ENCODE measurements around the gene AVP.

Gene AVP

DNA sequence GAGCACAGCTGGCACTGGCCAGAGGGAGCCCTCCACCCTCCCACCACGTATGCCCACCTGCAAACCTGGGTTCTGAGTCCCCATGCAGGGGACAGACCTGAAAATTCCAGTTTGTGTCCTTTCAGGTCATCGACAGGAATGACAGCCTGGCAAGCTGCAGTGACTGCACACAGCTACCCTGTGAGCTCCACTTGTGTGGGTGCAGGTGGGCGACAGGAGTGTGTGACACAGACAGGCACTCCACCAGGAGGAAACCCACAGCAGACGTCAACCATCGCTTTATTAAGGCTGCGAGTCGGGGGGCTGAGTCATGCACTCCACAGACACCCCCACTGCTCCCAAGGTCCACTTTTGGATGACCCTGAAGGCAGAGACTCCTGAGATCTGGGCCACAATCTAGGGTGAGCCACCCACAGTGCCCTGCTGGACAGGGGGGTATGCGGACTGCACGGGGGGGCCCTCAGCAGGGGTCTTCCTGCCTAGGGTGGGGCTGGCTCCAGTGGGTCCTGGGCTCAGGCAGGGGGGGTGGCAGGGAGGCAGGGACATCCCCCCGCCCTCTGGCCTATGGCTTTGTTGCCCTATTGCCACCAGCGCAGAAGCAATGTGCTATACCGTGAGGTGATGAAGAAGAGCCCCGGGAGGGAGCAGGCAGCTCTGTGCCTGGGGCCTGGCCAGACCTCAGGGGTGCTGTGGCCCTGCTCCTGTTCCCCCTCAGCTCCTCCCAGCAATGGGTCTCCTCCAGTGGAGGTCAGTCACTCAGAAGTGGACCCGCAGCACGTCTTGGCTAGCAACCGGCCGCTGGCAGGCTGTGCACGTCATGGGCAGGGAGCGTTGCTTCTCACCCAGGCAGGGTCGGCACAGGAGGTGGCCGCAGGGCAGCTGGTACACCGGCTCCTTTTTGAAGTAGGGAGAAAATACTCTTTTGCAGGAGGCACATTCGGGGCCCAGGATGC lies 25.1 kb upstream of the AVP start:
- FAIRE-seq, result no peak

DNA sequence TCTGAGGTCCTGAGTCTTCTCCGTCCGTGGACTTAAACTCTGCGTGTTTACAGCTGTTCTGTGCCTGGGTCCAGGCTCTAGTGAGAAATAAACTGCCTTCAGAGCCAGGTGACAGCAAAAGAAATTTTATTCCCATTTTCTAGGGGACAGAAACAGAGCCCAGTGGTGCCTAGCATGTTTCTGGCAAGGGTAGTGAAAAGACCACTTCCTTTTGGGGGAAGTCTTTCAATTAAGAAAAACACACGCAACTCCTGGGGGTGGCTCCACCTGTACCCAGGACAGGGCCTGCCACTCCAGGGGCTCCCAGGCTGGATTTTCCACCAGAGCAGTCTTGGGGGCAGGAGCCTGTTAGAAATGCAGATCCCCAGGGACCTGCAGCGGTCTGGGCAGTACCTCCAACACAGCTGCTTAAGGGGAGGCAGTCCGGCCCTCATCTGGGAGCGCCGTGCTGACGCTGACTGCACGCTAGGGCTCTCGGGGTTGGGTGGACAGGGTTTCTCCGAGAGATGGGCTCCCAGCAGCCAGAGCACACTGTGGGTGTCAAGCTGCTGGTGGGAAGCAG lies 23.0 kb upstream of the AVP start:
- FAIRE-seq, result no peak

DNA sequence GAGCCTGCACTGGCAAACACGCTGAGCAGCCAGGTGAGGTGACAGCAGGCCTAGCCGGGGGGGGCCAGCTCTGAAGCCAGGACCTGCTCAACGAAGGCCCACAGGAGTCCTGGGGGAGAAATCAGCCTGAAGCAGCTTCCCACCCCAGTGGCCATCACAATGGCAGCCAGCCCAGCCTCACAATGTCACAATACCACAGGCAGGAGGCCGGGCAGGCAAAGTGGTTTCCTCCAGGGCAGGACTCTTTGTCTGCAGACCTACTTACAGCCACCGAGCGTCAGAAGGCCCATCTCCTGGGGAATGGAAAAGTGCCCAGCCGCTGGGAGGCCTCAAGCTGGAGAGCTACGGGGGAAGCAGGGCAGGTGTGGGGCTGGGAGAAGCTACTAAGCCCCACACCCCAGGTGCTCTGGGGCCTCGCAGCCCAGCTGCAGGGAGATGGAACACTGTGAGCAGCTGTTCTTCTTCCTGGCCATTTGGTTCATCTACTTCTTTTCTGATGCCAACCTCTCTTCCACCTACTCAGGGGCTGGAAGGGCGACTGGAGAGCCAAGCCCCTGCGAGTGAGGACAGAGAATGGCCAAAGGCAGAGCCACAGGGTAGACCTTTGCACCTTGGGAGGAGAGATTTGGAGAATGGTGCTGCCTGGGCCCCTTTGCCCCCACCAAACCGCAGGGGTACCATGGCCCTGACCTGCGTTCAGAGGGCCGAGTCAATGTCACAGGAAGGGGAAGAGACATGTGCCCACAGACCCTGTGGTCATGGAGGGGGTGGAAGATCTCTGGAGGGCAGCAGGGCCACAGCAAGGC lies 22.3 kb upstream of the AVP start:
- FAIRE-seq, result no peak

DNA sequence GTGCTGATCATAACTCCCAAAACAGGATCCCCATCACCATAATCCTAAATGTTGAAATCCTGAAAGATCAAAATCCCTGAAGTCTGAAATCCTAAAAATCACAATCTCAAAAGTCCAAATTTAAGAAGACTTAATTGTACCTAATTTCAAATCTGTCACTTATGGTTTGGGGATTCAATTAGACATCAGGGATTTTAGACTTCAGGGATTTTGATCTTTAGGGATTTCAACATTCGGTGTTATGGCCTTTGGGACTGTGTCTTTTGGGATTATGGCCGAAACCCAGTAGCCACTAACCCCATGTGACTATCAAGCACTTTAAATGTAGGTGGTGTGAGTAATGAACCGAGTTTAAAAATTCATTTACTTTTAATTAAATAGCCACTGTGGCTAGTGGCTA lies 21.7 kb upstream of the AVP start:
- no peak for FAIRE-seq

DNA sequence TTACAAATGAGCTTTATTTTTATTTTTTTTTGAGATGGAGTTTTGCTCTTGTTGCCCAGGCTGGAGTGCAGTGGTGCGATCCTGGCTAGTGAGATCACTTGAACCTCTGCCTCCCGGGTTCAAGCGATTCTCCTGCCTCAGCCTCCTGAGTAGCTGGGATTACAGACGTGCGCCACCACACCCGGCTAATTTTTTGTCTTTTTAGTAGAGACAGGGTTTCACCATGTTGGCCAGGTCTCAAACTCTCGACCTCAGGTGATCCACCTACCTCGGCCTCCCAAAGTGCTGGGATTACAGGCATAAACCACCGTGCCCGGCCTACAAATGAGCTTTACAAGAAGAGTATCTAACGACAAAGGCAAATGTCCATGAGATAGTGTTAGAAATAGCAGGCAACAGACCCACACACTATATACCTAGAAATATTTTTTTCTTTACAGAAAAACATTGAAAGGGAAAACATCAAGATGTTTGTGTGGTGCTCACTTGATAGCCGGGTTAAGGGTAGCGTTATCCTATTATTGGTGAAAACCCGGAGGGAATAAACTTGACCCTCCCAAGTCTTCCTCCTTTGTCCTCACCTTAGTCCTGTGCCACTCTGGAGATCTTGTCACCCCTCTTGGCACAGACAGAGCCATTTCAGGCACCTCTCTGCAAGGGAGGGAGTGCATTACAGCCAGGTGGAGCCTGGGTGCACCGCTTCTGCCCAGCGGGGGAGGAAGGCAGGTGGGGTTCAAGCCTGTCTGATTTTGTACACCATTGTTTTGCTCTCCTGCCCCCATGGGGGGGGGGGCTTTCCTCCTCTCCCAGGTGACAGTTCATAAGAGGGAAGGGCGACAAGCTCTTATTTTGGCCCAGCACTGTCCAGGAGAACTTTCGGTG lies 21.0 kb upstream of the AVP start:
- FAIRE-seq, result no peak

DNA sequence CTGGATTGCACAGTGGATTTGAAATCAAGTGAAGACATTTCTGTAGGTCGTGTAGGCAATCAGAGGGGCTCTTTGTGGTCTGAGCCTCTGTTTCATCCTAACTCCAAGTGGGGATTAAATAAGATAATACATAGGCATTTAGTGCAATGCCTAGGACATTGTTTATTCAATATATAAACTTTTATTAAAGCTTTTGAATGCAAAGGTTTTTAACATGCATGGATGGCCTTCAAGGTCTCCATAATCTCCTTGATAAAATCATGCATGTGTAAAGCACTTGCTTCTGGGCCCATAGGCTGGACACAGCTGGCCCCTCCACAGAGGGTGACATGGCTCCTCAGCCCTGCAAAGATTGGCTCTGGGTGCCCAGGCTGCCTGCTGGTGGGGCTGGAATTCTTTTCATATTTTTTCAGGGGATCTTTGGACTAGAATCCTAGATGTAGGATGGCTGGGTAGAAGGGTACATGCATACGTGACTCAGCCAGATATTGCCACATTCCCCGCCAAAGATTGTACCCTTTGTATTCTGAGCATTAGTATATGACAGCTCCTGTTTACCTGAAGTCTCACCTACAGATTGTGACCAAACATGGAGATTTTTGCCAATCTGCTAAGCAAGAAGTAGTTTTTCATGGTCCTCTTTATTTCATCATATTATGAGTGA lies 19.0 kb upstream of the AVP start:
- no peak for FAIRE-seq

DNA sequence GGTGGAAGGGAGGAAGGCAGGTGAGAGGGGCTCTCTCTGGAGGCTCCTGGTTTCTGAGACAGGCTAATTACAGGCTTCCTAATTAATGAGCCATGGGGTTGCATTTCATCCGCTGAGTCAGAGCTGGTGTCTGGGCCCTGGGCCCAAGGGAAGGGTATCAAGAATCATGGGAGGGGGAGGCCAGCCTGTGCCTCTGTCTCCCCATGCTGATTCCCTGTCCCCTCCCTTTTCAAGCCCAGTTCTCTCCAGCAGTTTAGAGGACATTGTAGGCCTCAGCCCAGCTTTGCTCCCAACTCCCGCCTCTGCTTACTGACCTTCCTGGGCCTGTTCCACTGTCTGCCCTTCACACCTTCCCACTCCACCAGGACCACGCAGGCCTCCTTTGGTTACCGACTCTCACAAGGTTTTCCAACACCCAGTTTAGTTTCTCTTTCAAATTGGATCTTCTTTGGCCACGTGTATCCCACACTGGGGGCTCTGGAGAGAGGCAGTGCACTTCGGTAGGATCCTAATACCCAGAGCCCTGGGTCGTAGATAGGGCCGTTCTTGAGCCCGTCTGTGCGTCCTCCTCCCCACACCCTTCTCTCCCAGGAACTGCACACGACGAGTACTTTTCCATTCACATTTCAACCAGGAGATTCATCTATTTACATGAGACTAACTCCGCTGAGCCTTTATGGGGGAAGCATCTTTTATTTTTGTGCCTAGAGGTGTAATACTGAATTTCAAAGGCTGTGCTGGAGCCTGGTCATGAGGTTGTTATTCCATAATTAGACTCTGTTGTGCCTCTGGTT lies 18.2 kb upstream of the AVP start:
- no peak for FAIRE-seq

DNA sequence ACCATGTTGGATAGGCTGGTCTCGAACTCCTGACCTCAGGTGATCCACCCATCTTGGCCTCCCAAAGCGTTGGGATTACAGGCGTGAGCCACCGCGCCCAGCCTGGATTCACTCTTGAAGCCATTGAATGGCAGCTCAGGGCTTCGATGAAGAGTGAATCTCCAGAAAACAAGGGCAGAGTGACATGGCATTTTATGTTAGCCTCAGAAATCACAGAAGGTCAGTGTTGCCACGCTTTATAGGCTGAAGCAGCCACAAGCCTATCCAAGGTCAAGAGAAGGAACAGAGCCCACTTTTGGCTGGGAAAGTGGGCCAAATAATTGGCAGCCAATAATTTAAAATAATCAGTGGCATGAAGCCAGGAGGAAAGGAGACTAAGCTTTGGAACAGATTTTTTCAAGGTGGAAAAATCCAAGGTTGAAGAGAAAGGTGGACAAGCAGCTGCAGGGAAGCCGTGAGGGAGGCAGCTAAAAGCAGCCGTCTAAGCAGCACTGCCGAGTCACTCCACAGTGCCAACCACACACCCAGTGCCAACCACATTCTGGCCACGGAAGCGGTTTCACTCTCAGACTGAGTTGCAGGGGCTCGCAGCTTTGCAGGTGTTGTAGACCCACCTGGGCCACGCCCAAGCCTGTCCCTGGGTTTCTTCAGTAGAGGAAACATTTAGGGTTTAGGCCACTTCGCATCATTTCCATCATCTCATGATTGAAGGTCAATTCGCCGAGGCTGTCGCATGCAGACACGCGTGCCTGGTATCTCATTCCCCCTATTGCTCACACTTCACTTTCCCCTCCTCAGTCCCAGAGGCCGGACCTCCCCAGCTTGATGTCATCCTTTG lies 17.4 kb upstream of the AVP start:
- no peak for FAIRE-seq

DNA sequence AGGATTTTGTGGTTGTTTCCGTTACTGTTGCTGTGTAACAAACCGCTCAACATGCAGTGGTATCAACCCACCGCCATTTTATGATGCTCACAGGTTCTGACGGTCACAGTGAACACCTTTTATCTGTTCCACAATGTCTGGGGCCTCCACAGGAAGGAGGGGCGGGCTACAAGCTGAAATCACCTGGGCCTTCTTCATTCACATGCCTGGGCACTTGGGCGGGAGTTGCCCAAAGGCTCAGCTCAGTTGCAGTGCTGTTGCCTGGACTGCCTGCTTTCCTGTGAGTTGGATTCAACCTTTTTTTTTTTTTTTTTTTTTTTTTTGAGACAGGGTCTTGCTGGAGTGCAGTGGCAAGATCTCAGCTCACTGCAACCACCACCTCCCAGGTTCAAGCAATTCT lies 16.7 kb upstream of the AVP start:
- FAIRE-seq, result no peak

DNA sequence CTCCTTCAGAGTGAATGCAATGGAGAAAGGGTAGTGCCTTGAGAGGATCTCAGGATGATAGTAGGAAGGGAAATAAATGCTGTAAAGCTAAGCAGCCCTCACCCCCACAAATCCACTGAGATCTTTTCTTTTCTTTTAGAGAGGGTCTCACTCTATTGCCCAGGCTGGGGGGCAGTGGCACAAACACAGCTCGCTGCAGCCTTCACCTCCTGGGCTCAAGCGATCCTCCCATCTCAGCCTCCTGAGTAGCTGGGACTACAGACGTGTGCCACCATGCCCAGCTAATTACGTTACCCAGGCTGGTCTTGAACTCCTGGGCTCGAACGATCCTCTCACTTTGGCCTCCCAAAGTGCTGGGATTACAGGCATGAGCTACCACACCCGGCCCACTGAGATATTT lies 16.0 kb upstream of the AVP start:
- no peak for FAIRE-seq

DNA sequence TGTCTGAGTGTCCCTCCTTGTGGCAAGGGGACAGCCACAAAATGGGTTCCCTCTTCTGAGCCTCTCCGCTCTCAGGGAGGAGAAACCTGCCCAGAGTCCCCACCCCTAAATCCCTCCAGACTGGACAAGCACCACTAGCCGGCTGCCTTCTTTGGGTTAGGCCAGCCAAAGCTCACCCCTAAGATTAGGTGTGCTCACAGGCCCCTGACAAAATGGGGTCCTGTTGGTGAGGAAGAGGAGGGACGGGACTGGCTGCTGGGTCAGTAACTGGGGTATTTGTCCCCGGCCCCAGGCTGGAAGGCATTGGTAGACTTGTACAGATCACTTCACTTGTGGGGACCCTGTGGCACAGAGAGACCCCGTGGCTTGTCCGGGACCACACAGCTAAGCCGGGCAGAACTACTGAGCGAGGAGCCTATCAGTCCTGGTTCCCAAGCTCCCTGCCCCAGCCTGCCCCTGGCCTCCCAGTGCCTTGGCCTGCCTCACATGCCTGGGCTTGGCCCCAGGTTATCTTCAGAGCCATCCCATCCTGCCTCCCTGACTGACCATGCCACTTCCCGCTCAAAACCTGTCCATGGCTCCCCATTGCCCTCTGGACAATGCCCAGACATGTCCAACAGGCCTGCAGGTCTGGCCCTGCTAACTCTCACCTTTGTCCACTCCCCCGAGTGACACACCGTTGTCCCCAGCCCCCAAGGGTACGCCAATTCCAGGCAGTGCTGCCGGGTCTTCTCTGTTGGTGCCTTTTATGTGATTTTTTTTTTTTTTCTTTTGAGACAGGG lies 10.5 kb upstream of the AVP start:
- no peak for FAIRE-seq

DNA sequence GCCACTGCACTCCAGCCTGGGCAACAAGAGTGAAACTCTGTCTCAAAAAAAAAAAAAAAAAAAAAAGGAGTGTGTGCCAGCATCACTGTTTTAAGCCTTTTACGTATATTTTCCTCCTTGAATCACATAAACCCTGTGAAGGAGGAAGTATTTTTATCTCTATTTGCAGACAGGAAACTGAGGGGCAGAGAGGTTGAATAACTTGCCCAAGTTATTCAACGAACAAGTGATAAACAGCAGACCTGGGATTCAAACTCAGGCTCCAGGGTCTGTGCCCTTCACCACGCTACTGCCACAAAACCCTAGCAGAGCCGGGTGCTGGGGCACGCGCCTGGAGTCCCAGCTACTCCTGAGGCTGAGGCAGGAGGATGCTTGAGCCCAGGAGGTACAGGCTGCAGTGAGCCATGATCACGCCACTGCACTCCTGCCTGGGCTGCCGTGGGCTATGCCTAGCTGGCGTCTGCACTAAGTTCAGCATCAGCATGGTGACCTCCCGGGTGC lies 9.4 kb upstream of the AVP start:
- no peak for FAIRE-seq

DNA sequence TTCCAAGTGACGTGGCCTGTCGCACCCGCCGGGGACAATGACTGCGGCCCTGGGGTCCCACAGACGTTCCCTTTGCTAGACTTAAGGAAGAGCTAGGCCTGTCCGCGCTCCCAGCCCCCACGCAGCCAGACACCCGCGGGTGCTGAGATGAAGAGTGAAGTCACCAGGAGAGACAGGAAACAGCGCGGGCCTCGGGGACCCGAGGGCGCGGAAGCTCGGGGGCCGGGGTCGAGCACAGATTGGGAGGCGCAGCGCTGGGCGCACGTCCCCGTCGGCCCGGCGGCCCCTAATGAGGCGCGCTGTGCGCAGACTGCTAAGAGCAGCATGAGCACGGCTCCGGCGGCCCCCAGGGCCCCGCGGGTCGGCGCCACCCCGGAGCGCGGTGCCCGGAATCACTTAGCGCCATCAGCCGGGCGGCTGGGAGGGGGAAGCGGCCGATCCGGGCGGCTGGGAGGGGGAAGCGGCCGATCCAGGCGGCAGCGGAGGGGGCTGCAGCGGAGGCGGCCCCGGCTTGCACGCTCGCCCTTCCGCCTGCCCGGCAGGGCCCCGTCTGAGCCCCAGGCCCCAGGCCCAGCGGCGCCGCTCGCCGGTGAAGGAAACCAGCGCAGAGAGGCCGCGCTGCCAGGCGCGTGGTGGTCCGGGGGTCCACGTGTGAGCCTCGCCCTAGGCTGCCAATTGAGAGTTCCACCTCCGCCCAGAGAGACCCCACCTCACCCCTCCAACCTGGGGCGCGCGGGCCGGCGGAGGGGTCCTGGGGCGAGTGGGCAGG lies 8.3 kb upstream of the AVP start:
- no peak for FAIRE-seq

DNA sequence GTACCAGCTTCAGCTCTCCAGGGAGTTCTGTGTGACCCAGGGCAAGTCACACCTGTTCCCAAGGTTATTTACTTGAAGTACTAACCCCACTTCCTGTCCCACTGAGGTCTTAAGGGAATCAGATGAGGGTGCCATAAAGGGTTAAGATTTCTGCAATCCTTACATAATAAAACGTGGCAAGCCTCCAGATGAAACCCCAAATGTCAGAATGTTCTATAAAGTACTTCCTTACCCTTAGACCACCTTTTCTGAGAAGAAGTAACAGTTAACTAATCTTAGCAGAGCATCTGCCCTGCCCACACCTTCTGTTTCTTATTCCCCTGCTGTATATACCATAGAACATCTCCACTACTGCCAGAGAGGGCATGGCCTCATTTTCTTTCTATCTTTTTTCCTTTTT lies 6.0 kb upstream of the AVP start:
- FAIRE-seq, result no peak

DNA sequence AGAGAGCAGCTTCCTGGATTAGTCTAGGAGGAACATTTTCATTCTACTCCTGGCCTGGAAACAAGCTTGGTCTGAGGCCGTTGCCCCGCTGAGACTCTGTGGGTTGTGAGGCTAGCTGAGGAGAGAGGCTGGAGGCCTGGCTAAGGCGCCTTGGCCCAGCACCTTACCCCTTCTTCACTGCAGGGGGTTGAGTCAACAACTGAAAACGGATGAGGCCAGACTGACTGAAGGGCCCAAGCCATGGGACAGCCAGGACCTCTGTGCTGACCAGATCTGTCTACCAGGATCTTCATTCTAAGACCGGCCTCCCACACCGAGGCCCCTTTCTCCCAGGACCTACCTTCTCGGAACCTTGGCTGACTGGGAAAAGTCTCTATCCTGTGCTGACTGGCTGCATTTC lies 3.5 kb upstream of the AVP start:
- no peak for FAIRE-seq

DNA sequence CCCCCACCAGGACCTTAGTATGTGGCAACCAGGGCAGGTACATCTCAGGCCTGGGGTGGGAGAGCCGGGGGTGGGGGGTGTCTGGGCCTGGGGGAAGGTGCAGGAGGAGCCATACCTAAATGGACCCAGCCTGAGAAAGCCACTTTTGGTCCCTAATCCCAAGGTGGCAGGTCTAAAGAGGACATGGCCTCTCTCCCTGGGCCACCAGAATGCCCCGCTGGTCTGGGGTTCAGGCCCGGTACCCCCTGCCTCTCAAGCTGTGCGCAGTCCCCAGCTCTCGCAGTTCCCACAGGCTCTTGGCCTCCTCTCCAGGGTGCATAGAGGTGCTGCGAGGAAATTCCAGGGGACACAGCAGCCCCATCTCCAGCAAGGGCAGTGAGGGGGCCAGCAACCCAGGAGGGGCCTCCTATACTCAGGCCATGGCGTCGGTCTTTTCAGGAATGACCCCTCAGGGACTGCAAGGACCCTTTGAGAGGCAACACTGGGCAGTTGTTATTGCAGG lies 1.1 kb upstream of the AVP start:
- no peak for FAIRE-seq

DNA sequence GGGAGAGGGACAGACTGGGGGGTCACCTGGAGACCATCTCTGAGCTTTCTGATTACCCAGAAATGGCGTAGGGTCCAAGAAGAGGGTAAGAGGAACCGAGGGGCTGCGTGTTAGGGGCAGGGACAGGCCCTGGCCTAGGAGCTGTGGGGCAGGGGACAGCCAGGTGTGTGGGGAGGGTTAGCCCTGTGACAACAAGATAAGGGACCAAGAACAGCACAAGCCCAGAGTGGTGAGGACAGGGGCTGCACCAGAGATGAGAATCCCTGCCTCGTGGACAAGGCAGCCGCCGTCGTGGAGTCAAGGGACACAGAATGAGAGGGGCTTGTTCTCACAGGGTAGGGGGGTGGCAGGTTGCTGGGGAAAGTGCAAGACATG lies 449 bp upstream of the AVP start:
- no peak for FAIRE-seq
